Measurements from ENCODE around the gene DAB2. TPM values are rescaled to one million over a fixed set of nuclear protein-coding genes. Genes with fewer than 3 reads are reported as not detected.

Gene DAB2
- total and polyA plus RNA-seq, 7 donors: 4.1 to 37.1 (median 13.5) TPM

DNA sequence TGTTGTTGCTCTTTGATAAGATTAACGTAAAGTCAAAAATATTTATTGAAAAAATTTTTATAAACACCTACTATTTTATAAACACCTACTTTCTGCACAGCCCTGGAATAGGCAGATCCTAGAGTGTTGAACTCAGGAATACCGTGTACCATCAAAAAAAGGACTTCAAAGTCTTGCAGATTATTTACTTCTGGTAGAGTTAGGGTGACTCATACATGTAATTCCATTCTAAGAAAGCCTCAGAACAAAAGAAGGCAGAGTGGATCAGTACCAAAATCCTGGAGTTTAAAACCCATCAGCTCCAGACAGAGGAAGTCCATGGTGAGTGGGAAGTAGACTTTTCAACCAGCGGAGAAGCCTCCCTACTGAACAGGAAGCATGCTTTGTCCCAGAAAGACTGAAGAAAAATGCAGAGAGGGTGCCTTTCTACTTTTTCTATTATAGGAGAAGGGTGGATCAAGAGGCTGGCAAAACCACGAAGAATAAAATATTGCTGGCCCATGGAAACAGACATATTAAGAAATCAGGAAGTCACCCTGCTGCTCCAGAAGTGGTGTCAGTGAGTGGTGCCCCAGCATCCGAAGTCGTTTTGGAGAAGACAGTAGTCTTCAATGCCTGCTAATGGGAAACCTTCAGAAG is 45.1 kb upstream of the DAB2 start:
- Histone ChIP-seq H3K27ac (no peak overlapping the region), H3K9me3 (no peaks in the 10 kb centered on the region), H3K4me3 (no peak overlapping the region), H3K27me3 (ENCODE audit: insufficient read depth in 3 of 3, low read length in 2 of 3) (no peaks in the 10 kb centered on the region), H3K36me3 (ENCODE audit: insufficient read depth in 1 of 2, low read depth in 1 of 2) (no peaks in the 10 kb centered on the region), H3K4me1 (no peaks in the 10 kb centered on the region)
- WGBS, 3 donors: 85 to 91% (median 86%) methylated on average over 6 of the region's 6 CpGs
- ATAC-seq (no peak), DNase-seq (no peak)
- intact Hi-C loops (cut with DNase I): no loop called here
- TF ChIP-seq, protein P1, sequence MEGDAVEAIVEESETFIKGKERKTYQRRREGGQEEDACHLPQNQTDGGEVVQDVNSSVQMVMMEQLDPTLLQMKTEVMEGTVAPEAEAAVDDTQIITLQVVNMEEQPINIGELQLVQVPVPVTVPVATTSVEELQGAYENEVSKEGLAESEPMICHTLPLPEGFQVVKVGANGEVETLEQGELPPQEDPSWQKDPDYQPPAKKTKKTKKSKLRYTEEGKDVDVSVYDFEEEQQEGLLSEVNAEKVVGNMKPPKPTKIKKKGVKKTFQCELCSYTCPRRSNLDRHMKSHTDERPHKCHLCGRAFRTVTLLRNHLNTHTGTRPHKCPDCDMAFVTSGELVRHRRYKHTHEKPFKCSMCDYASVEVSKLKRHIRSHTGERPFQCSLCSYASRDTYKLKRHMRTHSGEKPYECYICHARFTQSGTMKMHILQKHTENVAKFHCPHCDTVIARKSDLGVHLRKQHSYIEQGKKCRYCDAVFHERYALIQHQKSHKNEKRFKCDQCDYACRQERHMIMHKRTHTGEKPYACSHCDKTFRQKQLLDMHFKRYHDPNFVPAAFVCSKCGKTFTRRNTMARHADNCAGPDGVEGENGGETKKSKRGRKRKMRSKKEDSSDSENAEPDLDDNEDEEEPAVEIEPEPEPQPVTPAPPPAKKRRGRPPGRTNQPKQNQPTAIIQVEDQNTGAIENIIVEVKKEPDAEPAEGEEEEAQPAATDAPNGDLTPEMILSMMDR (IDR thresholded peaks at IDR 0.05): no peak

DNA sequence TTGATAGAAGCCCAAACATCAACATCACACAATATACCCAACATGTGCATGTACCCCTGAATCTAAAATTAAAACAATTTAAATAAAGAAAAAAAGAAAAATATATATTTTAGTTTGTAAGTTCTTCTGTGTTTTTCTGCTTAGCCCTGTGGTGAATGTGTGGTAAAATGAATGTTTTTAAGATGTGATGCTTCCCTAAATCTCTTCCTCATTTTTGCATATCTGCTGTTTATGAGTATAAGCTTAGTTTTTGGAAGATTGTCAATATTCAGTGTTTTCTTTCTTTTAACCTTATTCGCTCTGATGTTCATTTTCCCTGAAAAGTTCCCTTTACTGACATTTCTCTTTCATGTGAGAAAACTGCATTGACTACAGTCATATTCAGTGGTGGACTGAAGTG is 44.4 kb upstream of the DAB2 start:
- H3K36me3 ChIP-seq (ENCODE audit: insufficient read depth in 1 of 2, low read depth in 1 of 2): no peaks in the 10 kb centered on the region
- no peaks in the 10 kb centered on the region for H3K9me3 ChIP-seq
- no peak for ATAC-seq
- no peak overlapping the region for H3K27ac ChIP-seq
- no peaks in the 10 kb centered on the region for H3K27me3 ChIP-seq (ENCODE audit: insufficient read depth in 3 of 3, low read length in 2 of 3)
- WGBS, 3 donors: 94 to 97% (median 97%) methylated on average over 1 of the region's 1 CpG
- intact Hi-C loops (cut with DNase I): no loop called here
- no peaks in the 10 kb centered on the region for H3K4me1 ChIP-seq
- TF ChIP-seq, protein P1 (IDR thresholded peaks at IDR 0.05): no peak
- no peak overlapping the region for H3K4me3 ChIP-seq
- no peak for DNase-seq

DNA sequence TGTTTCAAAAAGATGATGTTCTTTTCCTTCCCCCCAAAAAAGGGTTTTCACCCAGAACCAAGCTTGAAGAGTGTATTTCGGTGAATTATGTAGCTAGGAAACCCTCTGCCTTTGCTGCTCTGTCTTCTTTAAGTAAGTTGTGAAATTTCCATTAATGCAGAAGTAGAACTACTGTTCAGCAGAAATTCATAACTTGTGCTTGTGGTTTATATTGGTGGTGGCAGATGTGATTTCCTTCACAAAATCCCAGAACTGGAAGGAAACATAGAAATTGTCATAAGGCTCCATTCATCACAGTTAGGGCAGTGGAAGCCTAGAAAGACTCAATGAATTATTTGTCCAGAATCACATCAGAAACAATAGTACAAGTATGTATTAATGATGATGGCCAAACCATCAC is 42.1 kb upstream of the DAB2 start:
- WGBS, 3 donors: 91 to 94% (median 92%) methylated on average over 1 of the region's 1 CpG
- Histone ChIP-seq H3K27me3 (ENCODE audit: insufficient read depth in 3 of 3, low read length in 2 of 3) (no peaks in the 10 kb centered on the region), H3K9me3 (no peaks in the 10 kb centered on the region), H3K4me3 (no peak overlapping the region), H3K36me3 (ENCODE audit: insufficient read depth in 1 of 2, low read depth in 1 of 2) (no peaks in the 10 kb centered on the region), H3K27ac (no peak overlapping the region), H3K4me1 (no peaks in the 10 kb centered on the region)
- DNase-seq (no peak), ATAC-seq (no peak)
- TF ChIP-seq, protein P1 (IDR thresholded peaks at IDR 0.05): no peak
- intact Hi-C loops (cut with DNase I): no loop called here

DNA sequence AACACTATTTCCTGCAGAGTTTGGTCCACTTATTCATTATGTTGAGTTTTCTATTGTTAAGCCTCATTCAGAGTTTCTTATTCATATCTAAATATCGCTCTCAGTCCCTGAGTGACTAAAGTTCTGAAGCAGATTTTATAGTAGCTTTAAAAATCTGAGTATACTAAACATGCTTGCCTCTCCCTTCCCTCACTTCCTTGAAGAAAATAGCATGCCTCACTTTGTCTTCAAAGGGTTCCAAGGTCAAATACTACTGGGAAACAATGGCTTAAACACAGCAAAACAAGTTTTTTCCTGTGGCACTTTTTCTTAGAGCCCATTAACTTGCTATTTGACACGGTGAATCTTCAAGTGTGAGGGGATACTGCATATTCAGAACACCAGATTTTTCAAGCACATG is 41.1 kb upstream of the DAB2 start:
- Histone ChIP-seq H3K27me3 (ENCODE audit: insufficient read depth in 3 of 3, low read length in 2 of 3) (peaks cover 0 to 2% (median 0%) of the 10 kb centered on the region in 3 donors), H3K4me3 (no peak overlapping the region), H3K36me3 (ENCODE audit: insufficient read depth in 1 of 2, low read depth in 1 of 2) (no peaks in the 10 kb centered on the region), H3K4me1 (no peaks in the 10 kb centered on the region), H3K9me3 (no peaks in the 10 kb centered on the region), H3K27ac (no peak overlapping the region)
- DNase-seq (no peak), ATAC-seq (no peak)
- WGBS, 3 donors: 65 to 70% (median 67%) methylated on average over 2 of the region's 2 CpGs
- TF ChIP-seq, protein P1 (IDR thresholded peaks at IDR 0.05): no peak
- intact Hi-C loops (cut with DNase I): no loop called here

DNA sequence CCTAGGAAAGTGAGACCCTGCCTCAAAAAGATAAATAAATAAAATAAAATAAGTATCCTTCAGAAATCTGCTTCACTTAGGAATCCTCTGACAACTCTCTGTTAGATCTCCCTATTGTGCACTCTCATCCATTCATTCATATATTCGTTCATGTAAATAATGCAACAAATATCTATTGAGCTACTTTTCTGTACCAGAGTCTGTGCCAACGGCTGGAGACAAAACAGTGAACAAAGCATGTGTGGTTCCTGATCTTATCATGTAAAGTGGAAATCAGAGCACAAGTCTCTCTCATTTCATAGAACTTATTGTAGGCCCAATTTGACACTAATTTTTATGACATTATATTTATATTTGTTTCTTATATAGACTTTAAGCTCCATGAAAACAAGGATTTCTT is 40.3 kb upstream of the DAB2 start:
- ATAC-seq: no peak
- Histone ChIP-seq H3K36me3 (ENCODE audit: insufficient read depth in 1 of 2, low read depth in 1 of 2) (no peaks in the 10 kb centered on the region), H3K27me3 (ENCODE audit: insufficient read depth in 3 of 3, low read length in 2 of 3) (peaks cover 0 to 2% (median 0%) of the 10 kb centered on the region in 3 donors), H3K4me3 (no peak overlapping the region), H3K27ac (no peak overlapping the region), H3K9me3 (no peaks in the 10 kb centered on the region), H3K4me1 (no peaks in the 10 kb centered on the region)
- intact Hi-C loops (cut with DNase I): no loop called here
- WGBS, 3 donors: 65 to 76% (median 68%) methylated on average over 2 of the region's 2 CpGs
- TF ChIP-seq, protein P1 (IDR thresholded peaks at IDR 0.05): no peak
- DNase-seq: no peak

Data from psoas muscle (tissue), 8 donors.